H9 (cell line): ENCODE measurements around the gene LMTK2. TPM values are rescaled to one million over a fixed set of nuclear protein-coding genes. Genes with fewer than 3 reads are reported as not detected.
A peak's percentile ranks its signal among the peaks of the same experiment; 100 is the strongest.

Source experiments
- DNase-seq: peaks from one replicate; pipeline ENCODE4 v3.0.0-alpha.2; 2017
- H2AFZ ChIP-seq: one replicate; pipeline ENCODE4 v1.6.1; 2013; ENCODE audit warnings: mild to moderate bottlenecking, low read length, control low read depth, moderate library complexity
- H2AK5ac ChIP-seq: 2 replicates; pipeline ENCODE4 v1.6.1; 2013; ENCODE audit warnings: low read length, control low read depth, mixed read lengths; ENCODE audit not compliant: insufficient read length
- H2BK120ac ChIP-seq: one replicate; pipeline ENCODE4 v1.6.1; 2013; ENCODE audit warnings: low read depth, mild to moderate bottlenecking, low read length, control low read depth, inconsistent platforms; ENCODE audit not compliant: poor library complexity, severe bottlenecking
- H2BK12ac ChIP-seq: 2 replicates; pipeline ENCODE4 v1.6.1; 2013; ENCODE audit warnings: low read length, control low read depth, mixed read lengths, low read depth; ENCODE audit not compliant: insufficient read length
- H2BK15ac ChIP-seq: 2 replicates; pipeline ENCODE4 v1.6.1; 2013; ENCODE audit warnings: low read depth, low read length, control low read depth
- H2BK20ac ChIP-seq: one replicate; pipeline ENCODE4 v1.6.1; 2013; ENCODE audit warnings: low read depth, mild to moderate bottlenecking, low read length, control low read depth, inconsistent platforms; ENCODE audit not compliant: poor library complexity, severe bottlenecking
- H2BK5ac ChIP-seq: 2 replicates; pipeline ENCODE4 v1.6.1; 2013; ENCODE audit warnings: low read length, control low read depth, mixed read lengths; ENCODE audit not compliant: insufficient read length
- H3K14ac ChIP-seq: 2 replicates; pipeline ENCODE4 v1.6.1; 2013; ENCODE audit warnings: low read length, control low read depth; ENCODE audit not compliant: insufficient read depth
- H3K18ac ChIP-seq: 2 replicates; pipeline ENCODE4 v1.6.1; 2013; ENCODE audit warnings: low read depth, mild to moderate bottlenecking, mixed read lengths, low read length, control low read depth; ENCODE audit not compliant: insufficient read length
- H3K23ac ChIP-seq: 2 replicates; pipeline ENCODE4 v1.6.1; 2013; ENCODE audit warnings: low read length, control low read depth, mixed read lengths, low read depth; ENCODE audit not compliant: insufficient read length
- H3K23me2 ChIP-seq: 2 replicates; pipeline ENCODE4 v1.6.1; 2013; ENCODE audit warnings: low read depth, mild to moderate bottlenecking, mixed read lengths, low read length, control low read depth; ENCODE audit not compliant: insufficient read length, poor library complexity, severe bottlenecking
- H3K27ac ChIP-seq: 2 replicates; pipeline ENCODE4 v1.5.1; 2013; ENCODE audit warnings: low read length, control low read depth, mixed read lengths, low read depth; ENCODE audit not compliant: insufficient read length
- H3K27me3 ChIP-seq: 2 replicates; pipeline ENCODE4 v1.6.1; 2013; ENCODE audit warnings: low read length, control low read depth, inconsistent platforms; ENCODE audit not compliant: insufficient read depth
- H3K4ac ChIP-seq: 2 replicates; pipeline ENCODE4 v1.6.1; 2013; ENCODE audit warnings: low read depth, mild to moderate bottlenecking, control low read depth, inconsistent platforms, low read length, moderate library complexity
- H3K4me1 ChIP-seq: 2 replicates; pipeline ENCODE4 v1.6.1; 2013; ENCODE audit warnings: low read length, control low read depth, inconsistent platforms; ENCODE audit not compliant: insufficient read depth
- H3K4me2 ChIP-seq: 2 replicates; pipeline ENCODE4 v1.6.1; 2013; ENCODE audit warnings: low read length, control low read depth, mixed read lengths; ENCODE audit not compliant: insufficient read length, insufficient read depth
- H3K56ac ChIP-seq: 2 replicates; pipeline ENCODE4 v1.6.1; 2013; ENCODE audit warnings: low read depth, mild to moderate bottlenecking, mixed read lengths, low read length, control low read depth; ENCODE audit not compliant: insufficient read length
- H3K79me1 ChIP-seq: 2 replicates; pipeline ENCODE4 v1.6.1; 2013; ENCODE audit warnings: low read depth, mild to moderate bottlenecking, moderate library complexity, low read length, control low read depth, inconsistent platforms; ENCODE audit not compliant: insufficient read depth, poor library complexity, severe bottlenecking
- H3K79me2 ChIP-seq: 2 replicates; pipeline ENCODE4 v1.6.1; 2013; ENCODE audit warnings: low read length, control low read depth, inconsistent platforms; ENCODE audit not compliant: insufficient read depth
- H3K9ac ChIP-seq: 2 replicates; pipeline ENCODE4 v1.6.1; 2013; ENCODE audit warnings: low read length, control low read depth, mixed read lengths; ENCODE audit not compliant: insufficient read length; ENCODE audit errors: extremely low read depth
- H3K9me3 ChIP-seq: one replicate; pipeline ENCODE4 v1.6.1; 2013; ENCODE audit warnings: low read depth, low read length, inconsistent platforms; ENCODE audit not compliant: control insufficient read depth
- H3T11ph ChIP-seq: one replicate; pipeline ENCODE4 v1.6.1; 2013; ENCODE audit warnings: mild to moderate bottlenecking, low read length, control low read depth, inconsistent platforms
- H4K20me1 ChIP-seq: one replicate; pipeline ENCODE4 v1.6.1; 2013; ENCODE audit not compliant: control insufficient read depth, insufficient read length, insufficient read depth
- H4K5ac ChIP-seq: 2 replicates; pipeline ENCODE4 v1.6.1; 2013; ENCODE audit warnings: low read depth, mild to moderate bottlenecking, mixed read lengths, low read length, control low read depth; ENCODE audit not compliant: insufficient read length
- H4K8ac ChIP-seq: replicated peaks from 2 replicates; pipeline ENCODE4 v1.6.1; 2013; ENCODE audit warnings: low read length, control low read depth, mixed read lengths, low read depth; ENCODE audit not compliant: insufficient read length
- H4K91ac ChIP-seq: 2 replicates; pipeline ENCODE4 v1.6.1; 2013; ENCODE audit warnings: low read depth, mild to moderate bottlenecking, moderate library complexity, mixed read lengths, low read length, control low read depth; ENCODE audit not compliant: insufficient read length
- H3K27ac Mint-ChIP-seq, 3 experiments: 2 replicates in 2 of 3; 3 replicates in 1 of 3; pipeline ENCODE4 v1.8.0; 2020 to 2021; ENCODE audit warnings: mixed read lengths in 3 of 3, mild to moderate bottlenecking in 1 of 3, moderate library complexity in 1 of 3
- H3K27me3 Mint-ChIP-seq: 2 replicates; pipeline ENCODE4 v1.8.0; 2021; ENCODE audit warnings: low read depth, mild to moderate bottlenecking, moderate library complexity, mixed read lengths
- H3K36me3 Mint-ChIP-seq, 3 experiments: 2 replicates in 2 of 3; 3 replicates in 1 of 3; pipeline ENCODE4 v1.8.0; 2020 to 2021; ENCODE audit warnings: low read depth in 3 of 3, mixed read lengths in 3 of 3; ENCODE audit not compliant: insufficient read depth in 1 of 3
- H3K4me1 Mint-ChIP-seq, 2 experiments: 2 replicates each; pipeline ENCODE4 v1.8.0; 2020; ENCODE audit warnings: mixed read lengths in 2 of 2
- H3K4me3 Mint-ChIP-seq, 2 experiments: 2 replicates in 1 of 2; 3 replicates in 1 of 2; pipeline ENCODE4 v1.8.0; 2020 to 2021; ENCODE audit warnings: mild to moderate bottlenecking in 2 of 2, mixed read lengths in 2 of 2, moderate library complexity in 1 of 2
- H3K9me3 Mint-ChIP-seq, 2 experiments: 2 replicates in 1 of 2; 3 replicates in 1 of 2; pipeline ENCODE4 v1.8.0; 2020; ENCODE audit warnings: mild to moderate bottlenecking in 2 of 2, mixed read lengths in 2 of 2, moderate library complexity in 1 of 2
- WGBS: extraction: QIAGEN DNeasy Blood & Tissue Kit; methylation state at CpG from one replicate; pipeline ENCODE4 v1.1.7; 2013; ENCODE audit warnings: missing lambda C conversion rate, low lambda C conversion rate, mixed read lengths; ENCODE audit not compliant: insufficient read length; ENCODE audit errors: extremely low coverage; 5-methylcytosine and 5-hydroxymethylcytosine counted together
- total RNA-seq: library from RNA; stranded (reverse); gene quantifications from 2 replicates; pipeline ENCODE4 v1.2.1, GENCODE V29; 2021
- TF ChIP-seq, protein P1 (sequence below): fragments of 200-600 bp; sonication (generic); conservative IDR thresholded peaks from 3 replicates; pipeline ENCODE4 v1.8.0; 2021; ENCODE audit warnings: antibody characterized with exemption, mild to moderate bottlenecking

The LMTK2 gene
- total RNA-seq, 1 experiment from 2014 or later: 24.9 TPM

GRCh38 chr7:98138672-98139071 is 32.0 kb downstream of the LMTK2 start:
- H3K27ac ChIP-seq: no peak overlapping the region
- Mint-ChIP-seq H3K36me3 (peaks cover 19 to 48% (median 42%) of the 10 kb centered on the region in 3 experiments; a peak in 6 of 7 replicates), H3K9me3 (no peaks in the 10 kb centered on the region)

More at GRCh38 chr7:98138672-98139071, 32.0 kb downstream of the LMTK2 start:
- Histone ChIP-seq H2AFZ (no peak overlapping the region), H3K9ac (no peak overlapping the region), H2BK5ac (no peak overlapping the region), H2BK20ac (no peak overlapping the region), H3T11ph (no peak overlapping the region), H2BK12ac (no peak overlapping the region), H4K5ac (no peak overlapping the region), H3K23ac (no peak overlapping the region), H2BK15ac (no peak overlapping the region), H3K27me3 (no peaks in the 10 kb centered on the region), H3K4ac (no peak overlapping the region), H4K20me1 (no peaks in the 10 kb centered on the region), H3K79me1 (no peaks in the 10 kb centered on the region), H3K9me3 (no peaks in the 10 kb centered on the region), H2AK5ac (no peak overlapping the region), H3K4me1 (no peaks in the 10 kb centered on the region), H3K79me2 (peaks cover 5% of the 10 kb centered on the region; the same call in 1 of the 2 replicates), H4K91ac (no peak overlapping the region), H3K56ac (no peak overlapping the region), H3K4me2 (no peak overlapping the region), H3K14ac (no peak overlapping the region), H2BK120ac (no peak overlapping the region), H4K8ac (no peak overlapping the region), H3K18ac (no peak overlapping the region), H3K23me2 (no peaks in the 10 kb centered on the region)
- no peaks in the 10 kb centered on the region for H3K27me3 Mint-ChIP-seq
- WGBS: no CpG with 5 or more reads among the region's 6 CpGs
- peaks cover 35 to 37% of the 10 kb centered on the region in 2 experiments for H3K4me1 Mint-ChIP-seq
- peak overlapping the region in 1 of 3 experiments; percentile 81; a peak in 1 of 7 replicates for H3K27ac Mint-ChIP-seq
- no peak overlapping the region for H3K4me3 Mint-ChIP-seq
- TF ChIP-seq, protein P1, sequence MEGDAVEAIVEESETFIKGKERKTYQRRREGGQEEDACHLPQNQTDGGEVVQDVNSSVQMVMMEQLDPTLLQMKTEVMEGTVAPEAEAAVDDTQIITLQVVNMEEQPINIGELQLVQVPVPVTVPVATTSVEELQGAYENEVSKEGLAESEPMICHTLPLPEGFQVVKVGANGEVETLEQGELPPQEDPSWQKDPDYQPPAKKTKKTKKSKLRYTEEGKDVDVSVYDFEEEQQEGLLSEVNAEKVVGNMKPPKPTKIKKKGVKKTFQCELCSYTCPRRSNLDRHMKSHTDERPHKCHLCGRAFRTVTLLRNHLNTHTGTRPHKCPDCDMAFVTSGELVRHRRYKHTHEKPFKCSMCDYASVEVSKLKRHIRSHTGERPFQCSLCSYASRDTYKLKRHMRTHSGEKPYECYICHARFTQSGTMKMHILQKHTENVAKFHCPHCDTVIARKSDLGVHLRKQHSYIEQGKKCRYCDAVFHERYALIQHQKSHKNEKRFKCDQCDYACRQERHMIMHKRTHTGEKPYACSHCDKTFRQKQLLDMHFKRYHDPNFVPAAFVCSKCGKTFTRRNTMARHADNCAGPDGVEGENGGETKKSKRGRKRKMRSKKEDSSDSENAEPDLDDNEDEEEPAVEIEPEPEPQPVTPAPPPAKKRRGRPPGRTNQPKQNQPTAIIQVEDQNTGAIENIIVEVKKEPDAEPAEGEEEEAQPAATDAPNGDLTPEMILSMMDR: no peak
- DNase-seq: no peak
